Skeletal muscle cell (primary cell): Measurements from ENCODE around the gene MCRIP2.
"Not testable (repeated sequence)": the region's sequence is repeated elsewhere in the genome, so short reads cannot be mapped to it uniquely, and the experiment has no call there.

ENCODE experiments used
- DNase-seq: peaks from one replicate; pipeline ENCODE4 v3.0.0-alpha.2; 2010; ENCODE audit warnings: low read depth
- H3K4me3 ChIP-seq: 2 replicates; pipeline ENCODE4 v1.5.1; 2011; ENCODE audit warnings: low read depth, mild to moderate bottlenecking, control low read depth, low read length, moderate library complexity

Gene MCRIP2

DNA sequence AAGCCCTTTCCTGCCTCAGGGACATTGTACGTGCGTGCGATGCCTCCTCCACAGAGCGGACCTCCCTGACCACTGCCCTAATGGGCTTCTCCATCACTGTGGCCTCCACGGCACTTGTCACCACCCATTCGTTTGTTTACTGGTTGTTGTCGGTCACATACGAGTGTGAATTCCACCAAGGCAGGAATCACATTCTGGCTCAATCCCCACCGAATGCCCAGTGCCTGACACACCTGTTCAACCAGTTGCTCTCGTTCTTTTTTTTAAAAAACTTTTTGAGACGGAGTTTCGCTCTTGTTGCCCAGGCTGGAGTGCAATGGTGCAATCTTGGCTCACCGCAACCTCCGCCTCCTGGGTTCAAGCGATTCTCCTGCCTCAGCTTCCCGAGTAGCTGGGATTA lies 49.6 kb downstream of the MCRIP2 start:
- not testable (repeated sequence) for DNase-seq

DNA sequence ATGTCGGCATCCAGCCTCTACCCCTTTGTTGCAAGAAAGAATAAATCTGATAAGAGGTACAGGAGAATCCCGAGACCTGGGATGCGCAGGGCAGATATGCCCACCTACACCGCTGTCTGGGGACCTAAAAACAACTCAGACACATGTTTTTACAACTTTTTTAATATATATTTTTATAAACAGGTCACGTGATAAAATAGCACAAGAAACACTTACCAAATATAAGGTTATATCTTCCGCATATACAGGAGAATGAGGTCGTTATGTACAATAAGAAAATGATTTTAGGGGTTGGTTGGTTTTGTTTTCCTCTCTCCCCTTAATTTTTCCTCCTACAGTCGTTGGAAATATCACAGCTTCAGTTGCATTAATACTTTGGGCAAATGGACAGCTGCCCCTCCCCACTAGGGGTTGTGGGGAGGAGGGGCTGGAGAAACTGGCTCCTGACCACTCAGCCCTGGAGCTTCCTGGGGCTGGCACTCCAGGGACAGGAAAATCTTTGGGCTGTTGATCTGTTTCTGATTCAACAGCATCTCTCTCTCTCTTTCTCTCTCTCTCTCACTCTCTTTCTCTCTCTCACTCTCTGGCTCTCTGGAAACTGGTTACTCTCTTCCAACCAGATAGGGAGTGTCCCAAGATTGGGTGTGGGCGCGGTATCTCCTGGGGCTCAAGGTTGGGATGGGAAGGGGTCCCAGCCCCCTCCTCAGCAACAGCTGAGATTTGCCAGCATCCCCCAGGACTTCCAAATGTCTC lies 50.9 kb downstream of the MCRIP2 start:
- H3K4me3 ChIP-seq: no peak overlapping the region

More for the DNA sequence above, 49.6 kb downstream of the MCRIP2 start:
- H3K4me3 ChIP-seq: not testable (repeated sequence)

DNA sequence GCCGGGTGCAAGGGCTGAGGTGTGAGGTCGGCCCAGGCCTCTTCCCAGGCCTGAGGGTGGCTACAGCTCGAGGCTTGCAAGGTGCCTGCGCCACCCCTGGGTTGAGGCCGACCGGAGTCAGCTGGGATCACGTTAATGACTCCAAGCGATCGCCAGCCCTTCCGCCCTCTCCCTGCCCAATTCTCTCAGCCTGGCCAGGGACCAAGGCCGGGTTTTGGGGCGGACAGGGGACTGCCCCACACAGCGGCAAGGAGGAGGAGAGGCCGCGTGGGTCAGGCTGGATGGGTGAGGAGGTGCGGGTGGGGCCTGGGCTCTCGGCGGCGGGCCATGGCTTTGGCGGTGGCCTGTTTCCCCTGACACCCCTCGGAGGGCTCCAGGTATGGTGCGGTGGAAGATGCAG lies 51.7 kb downstream of the MCRIP2 start:
- DNase-seq: no peak
- H3K4me3 ChIP-seq: no peak overlapping the region

More for the DNA sequence above, 50.9 kb downstream of the MCRIP2 start:
- no peak for DNase-seq

DNA sequence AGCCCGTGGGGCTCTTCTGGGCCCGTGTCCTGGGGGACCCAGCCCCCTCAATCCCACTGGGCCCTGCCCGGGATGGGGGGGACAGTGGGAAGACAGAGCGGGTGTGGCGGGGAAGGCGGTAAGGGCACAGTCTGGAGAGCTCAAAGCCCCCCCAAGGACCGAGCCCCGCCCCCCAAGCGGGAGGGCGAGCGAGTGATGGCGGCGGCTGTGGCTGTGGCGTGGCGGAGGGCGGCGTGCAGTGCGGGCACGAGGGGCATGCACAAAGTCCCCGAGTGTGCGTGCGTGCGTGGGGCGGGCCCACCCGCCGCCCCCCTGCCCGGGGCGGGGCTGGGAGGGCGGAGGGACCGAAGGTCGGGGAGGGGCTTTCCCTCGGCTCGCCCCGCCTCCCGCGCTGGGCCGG lies 52.1 kb downstream of the MCRIP2 start:
- no peak overlapping the region for H3K4me3 ChIP-seq
- no peak for DNase-seq

DNA sequence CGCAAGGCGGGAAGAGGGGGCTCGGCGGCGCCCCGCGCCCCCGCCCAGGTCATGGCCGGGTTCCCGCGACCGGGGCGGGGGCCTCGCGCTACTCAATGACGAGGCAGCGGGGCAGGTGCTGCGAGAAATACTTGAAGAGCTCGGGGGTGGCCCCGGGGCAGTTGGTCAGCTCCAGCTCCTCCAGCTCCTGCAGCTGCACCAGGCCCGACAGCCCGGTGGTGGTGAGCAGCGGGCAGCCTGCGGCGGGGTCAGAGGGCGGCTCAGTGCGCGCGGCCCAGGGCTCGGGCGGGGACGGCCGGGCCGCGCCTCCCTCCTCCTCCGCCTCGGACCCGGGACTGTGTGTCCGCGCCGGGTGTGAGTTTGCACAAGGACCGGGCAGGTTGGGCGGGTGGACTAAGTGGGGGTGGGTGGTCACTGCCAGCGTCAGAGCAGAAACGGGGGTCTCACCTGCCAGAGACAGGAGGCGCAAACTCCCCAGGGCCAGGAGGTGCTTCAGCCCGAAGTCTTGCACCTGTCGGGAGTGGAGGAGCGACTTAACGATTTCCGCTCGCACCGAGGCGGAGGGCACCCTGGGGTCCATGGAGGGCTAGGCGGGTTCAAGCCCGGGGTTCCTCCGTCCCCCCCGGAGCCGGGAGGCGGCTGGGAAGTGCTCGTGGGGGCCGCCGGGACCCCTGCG lies 52.7 kb downstream of the MCRIP2 start:
- H3K4me3 ChIP-seq: no peak overlapping the region
- DNase-seq: no peak

DNA sequence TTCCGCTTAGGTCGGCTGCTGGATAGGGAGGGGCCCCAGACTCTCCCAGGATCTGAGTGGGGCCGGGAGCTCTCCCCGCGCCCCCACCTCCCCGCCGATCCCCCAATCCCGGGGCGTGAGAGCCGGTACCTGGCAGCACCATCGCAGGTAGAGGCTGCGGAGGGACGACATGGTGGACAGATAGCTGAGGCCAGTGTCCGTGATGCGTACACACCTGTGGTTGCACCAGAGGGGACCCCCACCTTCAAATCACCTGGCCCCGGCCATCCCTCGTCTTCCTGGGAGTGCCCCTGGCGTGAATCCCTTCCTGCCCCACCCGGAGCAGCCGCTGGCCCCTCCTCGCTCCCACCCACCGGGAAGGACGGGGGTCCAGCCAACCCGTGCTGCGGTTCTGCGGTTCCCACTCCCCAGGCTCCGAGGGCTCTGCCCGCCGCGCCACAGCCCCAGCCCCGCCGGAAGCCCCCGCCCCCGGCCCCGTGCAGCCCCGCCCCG lies 53.3 kb downstream of the MCRIP2 start:
- DNase-seq: no peak
- H3K4me3 ChIP-seq: no peak overlapping the region

DNA sequence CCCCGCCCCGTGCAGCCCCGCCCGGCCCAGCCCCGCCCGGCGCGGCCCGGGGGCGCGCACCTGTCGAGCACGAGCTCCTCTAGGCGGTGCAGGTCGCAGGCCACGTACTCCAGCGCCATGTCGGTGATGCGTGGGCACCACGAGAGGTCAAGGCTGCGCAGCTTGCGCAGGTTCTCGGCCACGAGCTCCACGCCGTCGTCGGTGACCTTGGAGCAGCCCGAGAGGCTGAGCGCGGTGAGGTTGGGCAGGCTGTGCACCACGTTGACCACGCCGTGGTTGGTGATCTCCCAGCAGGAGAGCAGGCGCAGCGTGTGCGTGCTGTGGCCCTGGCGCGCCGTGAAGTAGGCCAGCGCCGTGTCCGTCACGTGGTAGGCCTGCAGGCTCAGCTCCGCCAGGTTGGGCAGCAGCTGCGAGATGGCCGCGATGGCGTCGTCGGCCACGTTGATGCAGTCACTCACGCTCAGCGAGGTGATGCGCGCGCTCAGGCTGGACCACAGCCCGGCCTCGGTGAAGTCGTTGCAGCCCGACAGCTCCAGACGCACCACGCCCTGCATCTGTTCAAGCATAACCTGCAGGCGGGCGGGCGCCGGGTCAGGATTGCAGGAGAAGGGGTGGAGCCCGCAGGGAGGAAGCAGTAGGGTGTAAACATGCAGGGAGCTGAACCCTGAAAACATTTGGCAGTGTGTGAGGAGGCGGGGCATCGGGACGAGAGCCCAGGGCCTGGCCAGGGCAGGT lies 53.9 kb downstream of the MCRIP2 start:
- no peak overlapping the region for H3K4me3 ChIP-seq
- no peak for DNase-seq
